ENCODE data around the gene WDHD1. TPM values are rescaled to one million over a fixed set of nuclear protein-coding genes. Genes with fewer than 3 reads are reported as not detected.

WDHD1 gene
- total RNA-seq, 1 experiment from 2014 or later: 6.5 TPM

GRCh38 chr14:54985156-54985555 is 41.7 kb downstream of the WDHD1 start:
- DNase-seq (ENCODE audit: unreplicated experiment): no peak
- ChIA-PET POLR2A (interaction anchor here (0.7 to 1.8 kb wide), 2 partner anchors 11 to 83 kb away, joined by 3 to 4 read pairs; partner anchors contain the start of gene GCH1), CTCF (interaction anchor here (0.5 to 0.8 kb wide), 3 partner anchors 9 to 952 kb away, joined by 3 read pairs; no protein-coding TSS in a partner anchor)
- Mint-ChIP-seq H3K9me3 (ENCODE audit: unreplicated experiment) (no peaks in the 10 kb centered on the region), H3K4me1 (ENCODE audit: insufficient read depth, unreplicated experiment) (no peaks in the 10 kb centered on the region), H3K36me3 (ENCODE audit: insufficient read depth, unreplicated experiment) (peaks cover 11% of the 10 kb centered on the region), H3K4me3 (ENCODE audit: unreplicated experiment) (no peak overlapping the region), H3K27me3 (ENCODE audit: insufficient read depth, unreplicated experiment) (no peaks in the 10 kb centered on the region), H3K27ac (ENCODE audit: low read depth, unreplicated experiment) (no peak overlapping the region)
- no peak for TF ChIP-seq CTCF (IDR thresholded peaks at IDR 0.05; ENCODE audit: unreplicated experiment)
- no TSS peak for BruUV-seq (replicated peaks)
- intact Hi-C loops (cut with micrococcal nuclease): no loop called here

GRCh38 chr14:54981698-54982097 is 45.2 kb downstream of the WDHD1 start:
- POLR2A ChIA-PET: no interaction called here
- BruUV-seq (replicated peaks): no TSS peak
- Mint-ChIP-seq H3K4me1 (ENCODE audit: insufficient read depth, unreplicated experiment) (no peaks in the 10 kb centered on the region), H3K36me3 (ENCODE audit: insufficient read depth, unreplicated experiment) (peaks cover 5% of the 10 kb centered on the region), H3K4me3 (ENCODE audit: unreplicated experiment) (no peak overlapping the region), H3K27ac (ENCODE audit: low read depth, unreplicated experiment) (no peak overlapping the region), H3K27me3 (ENCODE audit: insufficient read depth, unreplicated experiment) (no peaks in the 10 kb centered on the region), H3K9me3 (ENCODE audit: unreplicated experiment) (no peaks in the 10 kb centered on the region)
- TF ChIP-seq CTCF (IDR thresholded peaks at IDR 0.05; ENCODE audit: unreplicated experiment): peak; percentile 45
- CTCF ChIA-PET: interaction anchor here (0.7 to 2.1 kb wide), 7 partner anchors 10 to 549 kb away, joined by 3 to 7 read pairs (median 4); no protein-coding TSS in a partner anchor
- intact Hi-C loops (cut with micrococcal nuclease): no loop called here
- DNase-seq (ENCODE audit: unreplicated experiment): no peak

- ChIA-PET CTCF (interaction anchor here (0.6 kb wide), 1 partner anchor 920 kb away, joined by 3 read pairs; no protein-coding TSS in a partner anchor), POLR2A (interaction anchor here (0.6 kb wide), 1 partner anchor 185 kb away, joined by 3 read pairs; no protein-coding TSS in a partner anchor)
- no peak overlapping the region for H3K4me3 Mint-ChIP-seq (ENCODE audit: unreplicated experiment)
- intact Hi-C loops (cut with micrococcal nuclease): loop anchor here (5.0 kb wide), 1 partner anchor 77 kb away; the partner anchor contains the start of gene GCH1
- H3K4me1 Mint-ChIP-seq (ENCODE audit: insufficient read depth, unreplicated experiment): no peaks in the 10 kb centered on the region
- no TSS peak for BruUV-seq (replicated peaks)
- peaks cover 5% of the 10 kb centered on the region for H3K36me3 Mint-ChIP-seq (ENCODE audit: insufficient read depth, unreplicated experiment)
- no peaks in the 10 kb centered on the region for H3K9me3 Mint-ChIP-seq (ENCODE audit: unreplicated experiment)
- H3K27me3 Mint-ChIP-seq (ENCODE audit: insufficient read depth, unreplicated experiment): no peaks in the 10 kb centered on the region
- no peak for TF ChIP-seq CTCF (IDR thresholded peaks at IDR 0.05; ENCODE audit: unreplicated experiment)
- peak overlapping the region; percentile 9 for H3K27ac Mint-ChIP-seq (ENCODE audit: low read depth, unreplicated experiment)
- no peak for DNase-seq (ENCODE audit: unreplicated experiment)
Measured at GRCh38 chr14:54979039-54979438, 47.9 kb downstream of the WDHD1 start.

GRCh38 chr14:54976316-54976715 is 50.6 kb downstream of the WDHD1 start:
- ChIA-PET CTCF (interaction anchor here (0.6 to 1.0 kb wide), 2 partner anchors 17 to 44 kb away, joined by 3 to 4 read pairs; no protein-coding TSS in a partner anchor), POLR2A (interaction anchor here (0.6 to 2.6 kb wide), 6 partner anchors 20 to 88 kb away, joined by 3 to 7 read pairs (median 3); partner anchors contain the start of genes MAPK1IP1L, SOCS4 and WDHD1)
- DNase-seq (ENCODE audit: unreplicated experiment): peak; percentile 90
- Mint-ChIP-seq H3K4me3 (ENCODE audit: unreplicated experiment) (no peak overlapping the region), H3K4me1 (ENCODE audit: insufficient read depth, unreplicated experiment) (no peaks in the 10 kb centered on the region), H3K27me3 (ENCODE audit: insufficient read depth, unreplicated experiment) (no peaks in the 10 kb centered on the region), H3K36me3 (ENCODE audit: insufficient read depth, unreplicated experiment) (peaks cover 14% of the 10 kb centered on the region), H3K9me3 (ENCODE audit: unreplicated experiment) (no peaks in the 10 kb centered on the region), H3K27ac (ENCODE audit: low read depth, unreplicated experiment) (peak overlapping the region; percentile 67)
- intact Hi-C loops (cut with micrococcal nuclease): loop anchor here (5.0 kb wide), 1 partner anchor 74 kb away; the partner anchor contains the start of gene GCH1
- no peak for TF ChIP-seq CTCF (IDR thresholded peaks at IDR 0.05; ENCODE audit: unreplicated experiment)
- no TSS peak for BruUV-seq (replicated peaks)
